DMS114 treated with DMSO at 0.1 percent for 48 hours (cell line): ENCODE measurements around the gene EXOC3L2.

Experiments
- DNase-seq: peaks from one replicate; lab custom pipeline; 2025; ENCODE audit not compliant: unreplicated experiment; lab: John Stamatoyannopoulos, UW

Gene EXOC3L2

DNA sequence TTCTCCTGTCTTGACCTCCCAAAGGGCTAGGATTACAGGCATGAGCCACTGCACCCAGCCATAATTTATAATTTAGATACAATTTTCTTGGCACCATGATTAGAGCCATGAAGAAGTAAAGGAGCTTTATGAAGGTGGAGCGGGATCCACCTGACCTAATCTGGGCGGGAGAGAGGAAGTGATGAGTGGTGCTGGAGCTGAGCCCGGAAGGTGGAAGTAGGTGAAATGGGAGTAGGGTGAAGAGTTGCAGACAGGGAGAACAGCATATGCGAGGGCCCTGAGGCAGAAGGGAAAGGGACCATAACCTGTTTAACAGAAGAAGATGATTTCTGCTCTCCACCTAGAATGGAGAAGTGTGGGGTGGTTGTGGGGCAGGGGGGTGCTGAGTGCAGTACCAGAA lies 62.4 kb downstream of the EXOC3L2 start:
- DNase-seq = no peak

DNA sequence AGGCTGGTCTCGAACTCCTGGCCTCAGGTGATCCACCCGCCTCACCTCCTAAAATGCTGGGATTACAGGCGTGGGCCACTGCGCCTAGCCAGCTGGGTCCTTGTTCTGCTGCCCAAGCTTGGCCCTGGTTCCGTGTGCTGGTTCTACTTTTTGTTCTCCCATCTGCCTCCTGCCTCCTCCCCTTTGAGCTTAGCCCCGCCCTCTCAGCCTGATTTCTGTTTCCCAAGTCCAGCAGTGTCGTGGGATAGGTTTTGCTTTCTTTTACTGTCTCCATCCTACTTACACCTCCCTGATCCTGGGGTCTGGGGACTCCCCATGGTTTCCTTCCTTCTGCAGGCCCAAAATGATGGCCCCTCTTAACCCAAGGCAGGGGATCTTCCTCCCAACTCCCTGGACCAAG lies 64.3 kb downstream of the EXOC3L2 start:
- no peak for DNase-seq

GRCh38 chr19:45179892-45180370 lies 65.3 kb downstream of the EXOC3L2 start:
- DNase-seq = no peak

GRCh38 chr19:45179072-45179891 lies 65.9 kb downstream of the EXOC3L2 start:
- no peak for DNase-seq

DNA sequence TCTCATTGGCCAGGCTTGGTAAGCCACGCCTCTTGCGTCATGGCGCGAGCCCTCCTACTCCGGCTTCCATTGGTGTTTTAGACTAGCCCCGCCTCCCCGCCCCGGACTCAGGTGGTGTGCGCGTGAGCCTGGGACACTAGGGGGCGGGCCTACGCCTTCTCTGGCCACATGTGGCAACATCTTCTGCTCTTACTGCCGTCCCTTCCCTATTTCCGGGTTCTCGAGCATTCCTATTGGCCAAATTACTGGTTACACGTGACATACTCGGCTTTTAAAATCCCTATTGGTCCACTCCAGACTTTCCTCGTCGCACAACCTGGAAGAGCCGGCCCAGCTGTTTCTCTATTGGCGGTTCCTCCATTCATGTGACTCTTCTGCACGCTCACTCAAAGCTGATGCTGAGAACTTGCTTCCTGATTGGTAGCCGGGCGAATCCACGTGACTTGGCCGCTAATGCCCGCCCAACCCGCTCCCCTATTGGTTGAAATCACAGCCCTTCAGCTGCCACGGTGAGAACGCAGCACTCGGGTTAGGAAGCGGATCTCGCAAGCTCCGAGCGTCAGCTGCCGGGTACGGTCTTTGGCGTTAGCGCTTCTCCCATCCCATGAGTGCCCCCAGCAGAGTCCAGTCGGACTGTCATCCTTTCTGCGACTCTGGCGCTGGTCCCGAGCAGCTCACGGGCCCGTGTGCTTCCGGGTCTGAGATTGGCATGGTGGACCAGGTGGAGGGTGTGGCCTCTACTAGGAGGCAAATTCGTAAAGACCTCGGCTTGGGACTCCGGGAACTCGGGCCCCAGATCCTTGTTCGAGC lies 66.7 kb downstream of the EXOC3L2 start, which contains the start of gene BLOC1S3:
TSS of gene BLOC1S3 (plus strand) at position 523 of the 810 bp plus-strand sequence. CDS start 513 bp downstream, outside the sequence.
- DNase-seq = peak; percentile 99

DNA sequence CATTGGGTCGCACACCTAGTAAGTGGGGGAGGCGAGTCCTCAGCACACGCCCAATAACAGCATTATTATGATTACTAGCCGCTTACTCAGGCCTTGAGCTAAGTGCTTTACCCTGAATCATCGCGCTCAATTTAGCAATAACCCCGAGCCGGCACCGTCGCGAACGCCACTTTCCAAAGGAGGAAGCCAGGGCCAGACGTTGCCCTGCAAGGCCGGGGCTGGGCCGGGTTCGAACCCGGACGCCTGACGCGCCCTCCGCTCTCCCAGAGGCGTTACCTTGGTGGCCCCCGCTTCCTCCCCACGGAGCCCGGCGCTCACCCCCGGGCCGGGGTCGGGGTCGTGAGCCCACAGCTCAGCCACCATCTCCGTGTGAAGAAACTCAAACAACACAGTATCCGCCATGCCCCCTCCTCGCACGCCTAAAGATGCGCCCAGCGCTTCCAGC lies 67.4 kb downstream of the EXOC3L2 start, which contains the start of gene TRAPPC6A:
TSS of gene TRAPPC6A (minus strand) at position 421 of the 445 bp plus-strand sequence. CDS start at position 402, 19 bp downstream.
- no peak for DNase-seq

GRCh38 chr19:45175515-45176345 lies 69.5 kb downstream of the EXOC3L2 start:
- DNase-seq = no peak

DNA sequence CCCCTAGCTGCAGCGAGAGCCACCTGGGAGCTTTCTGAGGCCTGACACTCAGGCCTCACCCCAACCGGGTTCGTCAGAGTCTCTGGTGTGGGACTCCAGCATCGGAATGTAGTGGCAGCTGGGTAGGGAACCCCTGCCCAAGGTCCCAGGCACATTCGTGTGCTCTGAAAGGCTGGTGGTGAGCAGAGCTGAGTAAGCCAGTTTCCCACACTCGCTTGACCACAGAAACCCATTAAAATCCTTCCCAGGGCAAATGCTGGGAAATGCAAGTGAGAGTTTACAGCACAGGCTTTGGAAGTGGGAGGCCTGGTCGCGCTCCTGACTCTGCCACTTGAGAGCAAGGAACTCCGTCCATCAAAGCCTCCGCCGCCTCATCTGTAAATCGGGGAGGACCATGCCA lies 71.4 kb downstream of the EXOC3L2 start:
- DNase-seq = no peak

- DNase-seq = no peak
Measured at GRCh38 chr19:45172611-45173208, 72.5 kb downstream of the EXOC3L2 start.

DNA sequence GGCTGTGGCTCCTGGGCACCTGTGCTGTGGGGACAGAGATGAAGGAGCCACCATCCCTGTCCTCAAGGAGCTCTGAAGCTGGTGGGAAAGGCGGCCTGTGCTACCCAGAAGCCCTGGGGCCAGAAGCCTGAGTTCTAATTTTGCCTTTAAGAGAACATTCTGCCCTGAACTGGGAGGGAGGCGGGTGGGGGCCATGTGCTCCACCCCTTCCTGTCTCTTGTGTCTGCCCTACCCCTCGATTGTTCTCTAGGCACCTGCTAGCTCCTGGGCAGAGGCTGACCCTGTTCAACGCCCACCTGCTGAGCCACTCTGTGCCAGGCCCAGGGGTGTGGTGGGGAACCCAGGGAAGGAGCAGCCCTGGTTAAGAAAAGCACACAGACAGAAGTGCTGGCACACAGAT lies 73.0 kb downstream of the EXOC3L2 start:
- DNase-seq = no peak

DNA sequence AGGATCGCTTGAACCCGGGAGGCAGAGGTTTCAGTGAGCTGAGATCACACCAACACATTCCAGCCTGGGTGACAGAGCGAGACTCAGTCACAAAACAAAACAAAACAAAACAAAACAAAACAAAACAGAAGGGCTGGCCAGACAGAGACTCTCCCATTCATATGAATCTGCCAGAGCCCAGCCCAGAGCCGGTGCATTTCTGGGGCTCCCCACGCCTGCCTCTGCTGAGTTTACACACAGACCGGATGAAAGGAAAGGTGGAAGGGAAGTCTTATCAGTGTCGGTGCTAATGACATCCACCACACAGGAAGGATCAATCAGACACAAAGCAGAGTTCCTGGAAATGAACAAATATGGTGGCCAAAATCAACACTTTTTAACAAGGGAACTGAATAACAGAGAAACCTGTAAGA lies 74.0 kb downstream of the EXOC3L2 start:
- DNase-seq = no peak

DNA sequence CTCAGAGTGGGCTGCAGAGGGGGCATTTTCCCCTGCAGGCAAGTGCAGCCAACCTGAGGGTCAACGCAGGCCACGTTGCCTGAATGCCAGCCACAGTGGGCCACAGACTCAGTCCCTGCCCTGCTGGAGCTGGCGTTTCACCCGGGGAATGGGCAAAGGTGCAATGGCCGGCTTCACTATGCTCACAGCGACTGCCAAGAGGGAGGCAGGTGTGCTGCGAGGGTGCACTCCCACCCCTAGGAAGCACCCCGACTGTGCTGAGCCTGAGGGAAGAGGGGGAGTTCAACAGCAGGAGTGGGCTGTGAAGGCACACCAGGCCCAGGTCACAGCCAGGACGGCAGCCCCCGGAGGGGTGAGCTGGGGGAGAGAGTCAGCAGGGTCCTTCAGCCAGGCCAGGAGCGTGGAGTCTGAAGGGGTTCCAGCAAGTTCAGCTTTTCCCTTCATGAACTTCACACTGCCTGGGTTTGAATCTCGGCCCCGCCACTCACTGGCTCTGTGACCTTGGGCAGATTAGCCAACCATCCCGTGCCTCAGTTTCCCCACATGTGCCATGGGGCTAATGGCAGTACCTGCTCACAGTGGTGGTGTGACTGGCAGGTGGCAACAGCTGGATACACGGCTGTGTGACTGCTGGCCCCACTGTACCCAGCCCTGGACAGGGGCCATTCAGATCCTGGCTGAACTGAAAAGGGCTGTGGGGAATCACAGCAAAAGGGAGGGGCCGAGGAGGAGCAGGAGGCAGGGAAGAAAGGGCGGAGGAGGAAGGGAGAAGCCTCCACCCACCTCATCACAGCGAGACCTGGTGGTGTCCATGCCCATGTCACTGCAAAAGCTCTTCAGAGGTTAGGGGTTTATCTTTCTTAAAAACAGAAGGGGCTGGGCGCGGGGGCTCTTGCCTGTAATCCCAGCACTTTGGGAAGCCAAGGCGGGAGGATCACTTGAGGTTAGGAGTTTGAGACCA lies 74.8 kb downstream of the EXOC3L2 start:
- DNase-seq = no peak

DNA sequence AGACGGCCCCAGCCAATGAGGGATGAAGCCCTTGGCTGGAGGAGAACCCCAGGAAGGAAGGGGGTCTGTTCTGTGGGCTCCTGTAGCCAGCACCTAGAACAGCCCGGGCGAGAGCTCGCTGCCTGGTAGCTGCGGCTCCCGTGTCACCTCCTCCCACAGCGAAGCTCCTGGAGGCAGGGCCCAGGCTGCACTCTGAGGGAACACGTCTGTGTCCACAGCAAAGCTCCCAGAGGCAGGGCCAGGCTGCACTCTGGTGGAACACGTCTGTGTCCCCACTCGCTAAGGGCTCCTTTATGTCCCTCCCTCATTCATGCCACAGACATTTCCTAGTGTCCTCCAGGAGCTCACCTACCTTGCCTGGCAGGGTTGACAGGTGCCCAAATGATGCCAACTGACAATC lies 75.6 kb downstream of the EXOC3L2 start:
- no peak for DNase-seq

DNA sequence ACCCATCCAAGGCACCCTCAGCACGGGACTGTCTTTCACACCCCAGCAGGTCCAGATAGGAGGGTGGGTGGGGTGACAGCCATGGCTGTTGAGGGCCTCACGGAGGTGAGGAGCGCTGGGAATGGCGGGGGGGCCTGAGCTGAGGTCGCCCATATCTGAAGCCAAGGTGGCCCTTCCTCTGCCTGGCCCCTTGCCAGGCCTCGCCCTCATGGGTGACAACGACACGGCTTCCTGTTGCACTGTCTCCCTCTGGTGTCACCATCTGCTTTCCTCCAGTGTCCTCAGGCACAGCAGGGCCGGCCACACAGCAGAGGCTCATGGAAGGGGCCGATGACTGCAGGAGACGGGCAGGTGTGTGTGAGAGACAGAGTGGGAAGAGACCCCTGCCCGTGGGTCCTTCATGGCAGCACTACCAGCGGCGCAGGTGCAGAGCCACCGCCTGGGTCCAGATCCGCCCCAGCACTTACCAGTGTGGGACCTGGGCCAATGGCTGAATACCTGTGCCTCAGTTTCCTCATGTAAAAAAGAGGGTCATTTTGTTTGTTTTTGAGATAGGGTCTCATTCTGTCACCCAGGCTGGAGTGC lies 76.3 kb downstream of the EXOC3L2 start:
- no peak for DNase-seq

DNA sequence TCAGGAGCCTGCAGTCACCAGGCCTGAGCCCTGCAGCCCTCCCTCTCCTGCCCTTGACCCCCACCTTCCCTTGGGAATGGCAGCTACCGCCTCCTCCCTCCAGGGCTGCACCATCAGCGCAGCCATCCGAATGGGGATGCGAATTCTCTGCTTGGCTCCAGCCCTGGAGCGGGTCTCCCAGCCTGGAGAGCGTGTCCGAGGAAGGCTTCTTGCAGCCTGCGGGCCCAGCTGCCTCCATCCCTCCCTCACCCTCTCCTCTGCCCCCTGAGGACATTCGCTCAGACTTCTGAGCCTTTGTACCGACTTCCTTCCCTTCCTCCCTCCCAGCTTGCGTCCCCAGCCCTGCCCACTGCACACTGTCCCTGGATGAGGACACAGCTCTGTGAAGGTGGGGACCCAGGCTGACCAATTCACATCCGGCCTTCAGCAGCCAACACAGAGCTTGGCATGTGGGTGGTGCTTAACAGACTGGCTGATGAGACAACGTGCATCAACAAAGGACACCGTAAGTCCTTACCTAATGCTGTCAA lies 78.4 kb downstream of the EXOC3L2 start:
- no peak for DNase-seq

- no peak for DNase-seq
Measured at GRCh38 chr19:45164577-45165335, 80.5 kb downstream of the EXOC3L2 start.

DNA sequence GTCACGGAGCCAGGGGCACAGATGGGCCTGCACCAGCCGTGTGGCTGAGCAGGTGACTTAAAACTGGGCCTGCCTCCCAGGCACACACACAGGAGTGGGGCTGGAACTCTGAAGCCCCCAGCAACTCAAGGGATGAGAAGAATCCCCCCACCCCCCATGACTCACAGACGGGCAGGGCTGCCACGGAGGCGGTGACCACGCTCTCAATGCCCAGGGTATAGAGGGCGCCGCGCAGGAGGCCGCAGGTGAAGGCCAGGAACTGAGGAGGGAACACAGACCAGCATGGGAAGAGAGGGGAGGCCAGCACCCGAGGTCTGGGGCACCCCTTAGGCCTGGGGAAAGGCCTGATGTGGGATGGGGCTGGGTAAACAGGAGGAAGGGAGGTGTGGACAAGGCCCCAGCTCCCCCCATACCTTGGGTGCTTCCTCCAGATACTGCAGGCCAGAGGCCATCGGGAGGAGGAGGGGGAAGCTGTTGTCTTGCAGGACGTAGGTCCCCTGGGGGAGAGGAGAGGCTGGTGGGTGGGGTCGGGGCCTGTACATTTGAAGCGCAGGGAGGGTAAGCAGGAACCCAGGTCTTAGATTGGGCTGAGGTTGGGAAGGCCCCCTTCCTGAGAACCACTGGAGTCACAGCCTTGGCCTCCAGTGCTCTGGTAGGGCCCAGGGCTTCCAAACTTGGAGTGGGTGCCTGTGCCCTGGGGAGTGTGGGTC lies 81.3 kb downstream of the EXOC3L2 start:
- no peak for DNase-seq
